HepG2 (cell line): Measurements from ENCODE around the gene CDK17. TPM values are rescaled to one million over a fixed set of nuclear protein-coding genes. Genes with fewer than 3 reads are reported as not detected.

Experiments
- ATAC-seq: fragments of 200-7000 bp; cut with Tn5 transposase; 3 replicates; pipeline ENCODE4 v1.9.1; 2020; ENCODE audit warnings: mild to moderate bottlenecking, moderate library complexity
- BruUV-seq: library from RNA; stranded (reverse); fragments of 400-500 nt; replicated peaks from 2 replicates; lab custom pipeline; 2021; lab: Mats Ljungman, UMichigan
- CTCF ChIA-PET: fragments of 300-600 bp; formaldehyde crosslinking; extraction: SDS; loops from one replicate; lab custom pipeline; 2021; ENCODE audit warnings: low total read pairs, inconsistent platforms, low intra/inter-chr PET ratio; lab: Yijun Ruan, JAX
- POLR2A ChIA-PET: fragments of 350-600 bp; sonication (Branson Sonifier 250); formaldehyde crosslinking; loops from one replicate; lab custom pipeline; 2020; ENCODE audit warnings: antibody characterized with exemption, inconsistent platforms; lab: Yijun Ruan, JAX
- DNase-seq: peaks from one replicate; pipeline ENCODE4 v3.0.0-alpha.2; 2015; ENCODE audit warnings: low spot score
- FAIRE-seq: peaks from 3 replicates; lab custom pipeline; 2011; peaks lifted over from hg19 to GRCh38; lab: Jason Lieb, UNC
- H2AFZ ChIP-seq: one replicate; pipeline ENCODE4 v1.6.1; 2011; ENCODE audit warnings: low read length, inconsistent platforms
- H3K27ac ChIP-seq: fragments of 300-600 bp; 3 replicates; pipeline ENCODE4 v1.8.0; 2011; ENCODE audit warnings: mixed run types, mild to moderate bottlenecking, mixed read lengths, low read length, inconsistent platforms; ENCODE audit not compliant: insufficient read depth; ENCODE audit errors: extremely low read length
- H3K27me3 ChIP-seq, 2 experiments: fragments of 200-600 bp in 1 of 2; 2 replicates in 1 of 2; 3 replicates in 1 of 2; pipeline versions ENCODE4 v1.6.0 to v1.8.0; 2011; ENCODE audit warnings: low read length in 2 of 2, mild to moderate bottlenecking in 2 of 2, moderate library complexity in 2 of 2, inconsistent platforms in 1 of 2; ENCODE audit not compliant: insufficient read depth in 2 of 2, control insufficient read depth in 1 of 2
- H3K36me3 ChIP-seq, 2 experiments: fragments of 200-600 bp in 1 of 2; replicated peaks in 1 of 2; 2 replicates in 1 of 2; 3 replicates in 1 of 2; pipeline versions ENCODE4 v1.5.1 to v1.8.0; 2011; ENCODE audit warnings: low read length in 2 of 2, inconsistent platforms in 1 of 2; ENCODE audit not compliant: insufficient read depth in 2 of 2, control insufficient read depth in 1 of 2
- H3K4me1 ChIP-seq: 2 replicates; pipeline ENCODE4 v1.5.1; 2012; ENCODE audit warnings: low read length, inconsistent platforms; ENCODE audit not compliant: insufficient read depth
- H3K4me2 ChIP-seq: 2 replicates; pipeline ENCODE4 v1.6.0; 2011; ENCODE audit warnings: low read depth, low read length, inconsistent platforms
- H3K4me3 ChIP-seq, 3 experiments: fragments of 200-600 bp in 1 of 3; sonication (generic), shearing (Covaris generic) in 1 of 3; replicated peaks in 1 of 3; 2 replicates each; pipeline ENCODE4 v1.5.1; 2011 to 2016; ENCODE audit warnings: low read length in 3 of 3, inconsistent platforms in 2 of 3, low read depth in 2 of 3, mild to moderate bottlenecking in 2 of 3, control low read depth in 1 of 3, mixed read lengths in 1 of 3; ENCODE audit not compliant: insufficient read depth in 1 of 3
- H3K79me2 ChIP-seq: one replicate; pipeline ENCODE4 v1.6.1; 2011; ENCODE audit warnings: low read length, inconsistent platforms; ENCODE audit not compliant: insufficient read depth
- H3K9ac ChIP-seq: 2 replicates; pipeline ENCODE4 v1.6.0; 2011; ENCODE audit warnings: mild to moderate bottlenecking, low read depth, low read length, inconsistent platforms; ENCODE audit not compliant: insufficient read depth
- H3K9me3 ChIP-seq: 2 replicates; pipeline ENCODE4 v1.5.1; 2012; ENCODE audit warnings: mild to moderate bottlenecking, low read length
- H4K20me1 ChIP-seq: 2 replicates; pipeline ENCODE4 v1.6.0; 2011; ENCODE audit warnings: inconsistent platforms, mild to moderate bottlenecking, low read length, moderate library complexity; ENCODE audit not compliant: insufficient read depth
- CENPX ChIP-seq: sonication (generic); formaldehyde crosslinking; IDR thresholded peaks from 2 replicates; pipeline ENCODE4 v1.9.0; 2021; ENCODE audit warnings: mild to moderate bottlenecking, missing genetic modification reagents, moderate library complexity
- JUN ChIP-seq: sonication (generic); formaldehyde crosslinking; IDR thresholded peaks from 2 replicates; pipeline ENCODE4 v1.4.0; 2020; ENCODE audit warnings: mild to moderate bottlenecking, missing genetic modification reagents
- LBX2 ChIP-seq: sonication (generic); formaldehyde crosslinking; IDR thresholded peaks from 2 replicates; pipeline ENCODE4 v1.5.0; 2020; ENCODE audit warnings: missing genetic modification reagents, mild to moderate bottlenecking, borderline replicate concordance
- MAF1 ChIP-seq: sonication (generic); formaldehyde crosslinking; IDR thresholded peaks from 2 replicates; pipeline ENCODE4 v1.5.0; 2020; ENCODE audit warnings: missing genetic modification reagents, borderline replicate concordance
- MIXL1 ChIP-seq: IDR thresholded peaks from 2 replicates; pipeline ENCODE4 v1.6.1; 2016
- PHF5A ChIP-seq: IDR thresholded peaks from one replicate; pipeline ENCODE4 v1.6.1; 2018; ENCODE audit warnings: low read depth, missing genetic modification reagents; ENCODE audit not compliant: unreplicated experiment
- RERE ChIP-seq: IDR thresholded peaks from 2 replicates; pipeline ENCODE4 v1.6.1; 2016; ENCODE audit warnings: low read depth, missing genetic modification reagents, missing compliant biosample characterization
- SP4 ChIP-seq: sonication (generic); formaldehyde crosslinking; IDR thresholded peaks from 2 replicates; pipeline ENCODE4 v1.8.1; 2023; ENCODE audit warnings: mild to moderate bottlenecking, missing genetic modification reagents
- TBX2 ChIP-seq: sonication (generic); formaldehyde crosslinking; IDR thresholded peaks from 2 replicates; pipeline ENCODE4 v1.5.0; 2020; ENCODE audit warnings: missing genetic modification reagents, mild to moderate bottlenecking, borderline replicate concordance
- ZNF253 ChIP-seq: sonication (generic); formaldehyde crosslinking; IDR thresholded peaks from 2 replicates; pipeline ENCODE4 v1.8.0; 2022; ENCODE audit warnings: mild to moderate bottlenecking, missing genetic modification reagents, borderline replicate concordance
- ZNF274 ChIP-seq: sonication (generic); formaldehyde crosslinking; IDR thresholded peaks from 2 replicates; pipeline ENCODE4 v1.5.1; 2020; ENCODE audit warnings: mild to moderate bottlenecking, missing genetic modification reagents
- ZNF343 ChIP-seq: sonication (generic); formaldehyde crosslinking; IDR thresholded peaks from 2 replicates; pipeline ENCODE4 v1.4.0; 2020; ENCODE audit warnings: mild to moderate bottlenecking, missing genetic modification reagents
- ZNF460 ChIP-seq: sonication (generic); formaldehyde crosslinking; IDR thresholded peaks from 2 replicates; pipeline ENCODE4 v1.5.1; 2020; ENCODE audit warnings: missing genetic modification reagents, mild to moderate bottlenecking, borderline replicate concordance
- ZNF891 ChIP-seq: sonication (generic); formaldehyde crosslinking; IDR thresholded peaks from 2 replicates; pipeline ENCODE4 v1.5.0; 2020; ENCODE audit warnings: mild to moderate bottlenecking, missing genetic modification reagents
- WGBS: methylation state at CpG from one replicate; pipeline ENCODE4 v1.1.6; 2017; ENCODE audit warnings: low lambda C conversion rate; 5-methylcytosine and 5-hydroxymethylcytosine counted together
- in situ Hi-C: cut with HindIII; loops from 2 replicates; pipeline ENCODE4 v1.10.0; 2017; ENCODE audit warnings: low pct_unique_long_range_greater_than_20kb; ENCODE audit not compliant: extremely low pct_ligation_motif_present
- intact Hi-C: fragments of 100-400 bp; cut with micrococcal nuclease; formaldehyde crosslinking; loops from one replicate; pipeline ENCODE4 v1.10.0; 2022; ENCODE audit not compliant: unreplicated experiment
- polyA plus RNA-seq, 8 experiments: library from polyadenylated mRNA; depleted of rRNA in 3 of 8; stranded (reverse) in 7 of 8; unstranded in 1 of 8; fragments of >200 nt; fragmentation: Illumina TruSeq in 4 of 8; extraction: Trizol in 4 of 8; gene quantifications; 2 replicates each; pipeline versions ENCODE4 v1.2.1 to v1.2.3, GENCODE V29; 2011 to 2016; ENCODE audit warnings: low read depth in 4 of 8, missing spikeins in 1 of 8, mixed read lengths in 1 of 8; ENCODE audit not compliant: insufficient read depth in 1 of 8
- total RNA-seq, 5 experiments: library from RNA; depleted of rRNA; stranded (reverse); fragments of >200 nt; fragmentation: Illumina TruSeq; extraction: Trizol; gene quantifications; 2 replicates each; pipeline ENCODE4 v1.2.3, GENCODE V29; 2016; ENCODE audit warnings: low read depth in 1 of 5
- TF ChIP-seq, protein P1 (sequence below): sonication (generic); formaldehyde crosslinking; IDR thresholded peaks from 2 replicates; pipeline ENCODE4 v1.5.0; 2020; ENCODE audit warnings: mild to moderate bottlenecking, missing genetic modification reagents
- TF ChIP-seq, protein P2 (sequence below): sonication (generic); formaldehyde crosslinking; IDR thresholded peaks from 2 replicates; pipeline ENCODE4 v1.8.1; 2023; ENCODE audit warnings: mild to moderate bottlenecking, missing genetic modification reagents

The CDK17 gene
- total and polyA plus RNA-seq, 2 of the 13 experiments (the other 11 are each of a cell fraction or from before 2014, with no cell fraction given), result 9.9 to 22.3 TPM

DNA sequence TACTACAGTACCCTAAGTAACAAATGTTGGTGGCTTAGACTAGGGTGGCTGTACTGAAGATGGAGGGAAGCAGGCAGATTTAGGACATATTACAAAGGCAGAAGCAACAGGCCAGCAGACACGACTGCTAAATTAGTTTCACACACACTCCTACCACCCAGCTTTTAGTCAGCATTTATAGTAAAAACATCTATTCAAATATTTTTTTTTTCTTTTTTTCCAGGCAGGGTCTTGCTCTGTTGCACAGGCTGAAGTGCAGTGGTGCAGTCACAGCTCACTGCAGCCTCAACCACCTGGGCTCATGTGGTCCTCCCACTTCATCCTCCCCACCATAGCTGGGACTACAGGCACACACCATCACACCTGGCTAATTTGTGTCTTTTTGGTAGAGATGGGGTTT lies 72.9 kb downstream of the CDK17 start:
- WGBS, result 100% methylated on average over 1 of the region's 1 CpG
- Histone ChIP-seq H3K9ac (no peak overlapping the region), H3K27ac (no peak overlapping the region), H3K4me1 (no peaks in the 10 kb centered on the region), H4K20me1 (no peaks in the 10 kb centered on the region), H3K4me2 (no peak overlapping the region), H3K36me3 (peaks cover 2 to 22% of the 10 kb centered on the region in 2 experiments; a peak in 4 of 5 replicates), H3K9me3 (no peaks in the 10 kb centered on the region), H3K79me2 (no peaks in the 10 kb centered on the region), H2AFZ (no peak overlapping the region), H3K27me3 (no peaks in the 10 kb centered on the region), H3K4me3 (no peak overlapping the region)
- BruUV-seq, result no TSS peak
- FAIRE-seq (no peak), DNase-seq (no peak), ATAC-seq (no peak)
- POLR2A ChIA-PET, result no interaction called here
- intact Hi-C loops, result no loop called here
- no peak for TF ChIP-seq MAF1 (CRISPR knock-in tag)
- TF ChIP-seq LBX2, result no peak
- no peak for TF ChIP-seq ZNF891 (CRISPR knock-in tag)
- no peak for TF ChIP-seq ZNF460 (CRISPR knock-in tag)
- no peak for TF ChIP-seq TBX2 (CRISPR knock-in tag)
- TF ChIP-seq, protein P1, sequence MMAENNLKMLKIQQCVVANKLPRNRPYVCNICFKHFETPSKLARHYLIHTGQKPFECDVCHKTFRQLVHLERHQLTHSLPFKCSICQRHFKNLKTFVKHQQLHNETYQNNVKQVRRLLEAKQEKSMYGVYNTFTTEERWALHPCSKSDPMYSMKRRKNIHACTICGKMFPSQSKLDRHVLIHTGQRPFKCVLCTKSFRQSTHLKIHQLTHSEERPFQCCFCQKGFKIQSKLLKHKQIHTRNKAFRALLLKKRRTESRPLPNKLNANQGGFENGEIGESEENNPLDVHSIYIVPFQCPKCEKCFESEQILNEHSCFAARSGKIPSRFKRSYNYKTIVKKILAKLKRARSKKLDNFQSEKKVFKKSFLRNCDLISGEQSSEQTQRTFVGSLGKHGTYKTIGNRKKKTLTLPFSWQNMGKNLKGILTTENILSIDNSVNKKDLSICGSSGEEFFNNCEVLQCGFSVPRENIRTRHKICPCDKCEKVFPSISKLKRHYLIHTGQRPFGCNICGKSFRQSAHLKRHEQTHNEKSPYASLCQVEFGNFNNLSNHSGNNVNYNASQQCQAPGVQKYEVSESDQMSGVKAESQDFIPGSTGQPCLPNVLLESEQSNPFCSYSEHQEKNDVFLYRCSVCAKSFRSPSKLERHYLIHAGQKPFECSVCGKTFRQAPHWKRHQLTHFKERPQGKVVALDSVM (CRISPR knock-in tag), result no peak
- no peak for TF ChIP-seq CENPX (CRISPR knock-in tag)
- no peak for TF ChIP-seq PHF5A
- no peak for TF ChIP-seq RERE (CRISPR knock-in tag)
- TF ChIP-seq JUN (CRISPR knock-in tag), result no peak
- no peak for TF ChIP-seq SP4 (CRISPR knock-in tag)
- TF ChIP-seq ZNF343 (CRISPR knock-in tag), result no peak
- TF ChIP-seq MIXL1 (CRISPR knock-in tag), result no peak
- no peak for TF ChIP-seq ZNF274 (CRISPR knock-in tag)
- TF ChIP-seq, protein P2, sequence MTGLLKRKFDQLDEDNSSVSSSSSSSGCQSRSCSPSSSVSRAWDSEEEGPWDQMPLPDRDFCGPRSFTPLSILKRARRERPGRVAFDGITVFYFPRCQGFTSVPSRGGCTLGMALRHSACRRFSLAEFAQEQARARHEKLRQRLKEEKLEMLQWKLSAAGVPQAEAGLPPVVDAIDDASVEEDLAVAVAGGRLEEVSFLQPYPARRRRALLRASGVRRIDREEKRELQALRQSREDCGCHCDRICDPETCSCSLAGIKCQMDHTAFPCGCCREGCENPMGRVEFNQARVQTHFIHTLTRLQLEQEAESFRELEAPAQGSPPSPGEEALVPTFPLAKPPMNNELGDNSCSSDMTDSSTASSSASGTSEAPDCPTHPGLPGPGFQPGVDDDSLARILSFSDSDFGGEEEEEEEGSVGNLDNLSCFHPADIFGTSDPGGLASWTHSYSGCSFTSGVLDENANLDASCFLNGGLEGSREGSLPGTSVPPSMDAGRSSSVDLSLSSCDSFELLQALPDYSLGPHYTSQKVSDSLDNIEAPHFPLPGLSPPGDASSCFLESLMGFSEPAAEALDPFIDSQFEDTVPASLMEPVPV (CRISPR knock-in tag), result no peak
- TF ChIP-seq ZNF253, result no peak
- CTCF ChIA-PET, result no interaction called here
- in situ Hi-C loops, result no loop called here
